ENCODE results near the gene ADAM12.

ADAM12 gene

GRCh38 chr10:126161691-126162090 lies 226.6 kb downstream of the ADAM12 start:
- Histone ChIP-seq H2BK12ac (ENCODE audit: low read length) (no peak overlapping the region), H3K18ac (ENCODE audit: low read length) (no peak overlapping the region)

GRCh38 chr10:126160971-126161630 lies 227.2 kb downstream of the ADAM12 start:
- Histone ChIP-seq H2AK5ac (ENCODE audit: low read length) (no peak overlapping the region), H2BK12ac (ENCODE audit: low read length) (no peak overlapping the region), H2BK5ac (ENCODE audit: low read depth, low read length, poor library complexity) (no peak overlapping the region), H3K27ac (ENCODE audit: low read depth, low read length) (no peak overlapping the region), H3K27me3 (ENCODE audit: insufficient read depth, low read length) (no peaks in the 10 kb centered on the region), H3K4me1 (ENCODE audit: control insufficient read depth in 1 of 2, insufficient read depth in 2 of 2, low read length in 2 of 2) (no peaks in the 10 kb centered on the region), H3K23ac (ENCODE audit: low read length) (no peak overlapping the region), H3K4me2 (ENCODE audit: low read length) (no peak overlapping the region), H3K4ac (ENCODE audit: low read depth, low read length) (no peak overlapping the region), H4K8ac (ENCODE audit: low read depth, low read length) (no peak overlapping the region), H2AFZ (ENCODE audit: insufficient read depth, low read length, poor library complexity) (no peak overlapping the region), H4K12ac (ENCODE audit: low read depth, low read length) (no peak overlapping the region), H3K4me3 (ENCODE audit: low read depth, low read length) (no peak overlapping the region), H3K79me1 (ENCODE audit: low read length) (no peaks in the 10 kb centered on the region), H3K9ac (ENCODE audit: low read length) (no peak overlapping the region), H3K18ac (ENCODE audit: low read length) (no peak overlapping the region), H4K91ac (ENCODE audit: low read depth, low read length) (no peak overlapping the region), H3K14ac (ENCODE audit: low read length) (no peak overlapping the region), H3K36me3 (ENCODE audit: control insufficient read depth in 1 of 2, insufficient read depth in 2 of 2, low read length in 2 of 2) (no peaks in the 10 kb centered on the region), H3K9me3 (ENCODE audit: insufficient read depth, low read depth, low read length) (peaks cover 2% of the 10 kb centered on the region), H2BK120ac (ENCODE audit: insufficient read depth, low read length, poor library complexity) (no peak overlapping the region), H3K79me2 (ENCODE audit: control insufficient read depth, insufficient read depth, low read length, poor library complexity) (no peaks in the 10 kb centered on the region)
- no peak for DNase-seq
- WGBS (ENCODE audit: extremely low coverage, insufficient coverage, insufficient read length), result no CpG with 5 or more reads among the region's 10 CpGs

More at GRCh38 chr10:126161691-126162090, 226.6 kb downstream of the ADAM12 start:
- Histone ChIP-seq H3K4me3 (ENCODE audit: low read depth, low read length) (no peak overlapping the region), H3K4me2 (ENCODE audit: low read length) (no peak overlapping the region), H3K36me3 (ENCODE audit: control insufficient read depth in 1 of 2, insufficient read depth in 2 of 2, low read length in 2 of 2) (no peaks in the 10 kb centered on the region), H3K9me3 (ENCODE audit: insufficient read depth, low read depth, low read length) (peaks cover 2% of the 10 kb centered on the region), H4K12ac (ENCODE audit: low read depth, low read length) (no peak overlapping the region), H3K4ac (ENCODE audit: low read depth, low read length) (no peak overlapping the region), H3K23ac (ENCODE audit: low read length) (no peak overlapping the region), H2AK5ac (ENCODE audit: low read length) (no peak overlapping the region), H3K27ac (ENCODE audit: low read depth, low read length) (no peak overlapping the region), H3K79me1 (ENCODE audit: low read length) (no peaks in the 10 kb centered on the region), H3K79me2 (ENCODE audit: control insufficient read depth, insufficient read depth, low read length, poor library complexity) (no peaks in the 10 kb centered on the region), H4K91ac (ENCODE audit: low read depth, low read length) (no peak overlapping the region), H3K27me3 (ENCODE audit: insufficient read depth, low read length) (no peaks in the 10 kb centered on the region), H2BK120ac (ENCODE audit: insufficient read depth, low read length, poor library complexity) (no peak overlapping the region), H2BK5ac (ENCODE audit: low read depth, low read length, poor library complexity) (no peak overlapping the region), H4K8ac (ENCODE audit: low read depth, low read length) (no peak overlapping the region), H3K4me1 (ENCODE audit: control insufficient read depth in 1 of 2, insufficient read depth in 2 of 2, low read length in 2 of 2) (no peaks in the 10 kb centered on the region), H3K9ac (ENCODE audit: low read length) (no peak overlapping the region), H2AFZ (ENCODE audit: insufficient read depth, low read length, poor library complexity) (no peak overlapping the region), H3K14ac (ENCODE audit: low read length) (no peak overlapping the region)
- no peak for DNase-seq
- no CpG with 5 or more reads among the region's 5 CpGs for WGBS (ENCODE audit: extremely low coverage, insufficient coverage, insufficient read length)

GRCh38 chr10:126160571-126160970 lies 227.7 kb downstream of the ADAM12 start:
- H3K14ac ChIP-seq (ENCODE audit: low read length), result no peak overlapping the region
- H3K79me2 ChIP-seq (ENCODE audit: control insufficient read depth, insufficient read depth, low read length, poor library complexity), result no peaks in the 10 kb centered on the region
- no peak for DNase-seq
- no peaks in the 10 kb centered on the region for H3K36me3 ChIP-seq (ENCODE audit: control insufficient read depth in 1 of 2, insufficient read depth in 2 of 2, low read length in 2 of 2)
- no peak overlapping the region for H3K18ac ChIP-seq (ENCODE audit: low read length)
- H2AK5ac ChIP-seq (ENCODE audit: low read length), result no peak overlapping the region
- H3K79me1 ChIP-seq (ENCODE audit: low read length), result no peaks in the 10 kb centered on the region
- no peak overlapping the region for H4K91ac ChIP-seq (ENCODE audit: low read depth, low read length)
- peaks cover 2% of the 10 kb centered on the region for H3K9me3 ChIP-seq (ENCODE audit: insufficient read depth, low read depth, low read length)
- H2BK5ac ChIP-seq (ENCODE audit: low read depth, low read length, poor library complexity), result no peak overlapping the region
- WGBS (ENCODE audit: extremely low coverage, insufficient coverage, insufficient read length), result no CpG with 5 or more reads among the region's 5 CpGs
- no peak overlapping the region for H3K23ac ChIP-seq (ENCODE audit: low read length)
- H2BK12ac ChIP-seq (ENCODE audit: low read length), result no peak overlapping the region
- no peak overlapping the region for H3K4me2 ChIP-seq (ENCODE audit: low read length)
- no peak overlapping the region for H3K9ac ChIP-seq (ENCODE audit: low read length)
- H3K4ac ChIP-seq (ENCODE audit: low read depth, low read length), result no peak overlapping the region
- no peak overlapping the region for H3K4me3 ChIP-seq (ENCODE audit: low read depth, low read length)
- no peak overlapping the region for H2AFZ ChIP-seq (ENCODE audit: insufficient read depth, low read length, poor library complexity)
- H3K4me1 ChIP-seq (ENCODE audit: control insufficient read depth in 1 of 2, insufficient read depth in 2 of 2, low read length in 2 of 2), result no peaks in the 10 kb centered on the region
- H2BK120ac ChIP-seq (ENCODE audit: insufficient read depth, low read length, poor library complexity), result no peak overlapping the region
- H3K27me3 ChIP-seq (ENCODE audit: insufficient read depth, low read length), result no peaks in the 10 kb centered on the region
- H4K8ac ChIP-seq (ENCODE audit: low read depth, low read length), result no peak overlapping the region
- H3K27ac ChIP-seq (ENCODE audit: low read depth, low read length), result no peak overlapping the region
- H4K12ac ChIP-seq (ENCODE audit: low read depth, low read length), result no peak overlapping the region

- H3K4ac ChIP-seq (ENCODE audit: low read depth, low read length), result no peak overlapping the region
- no peaks in the 10 kb centered on the region for H3K79me2 ChIP-seq (ENCODE audit: control insufficient read depth, insufficient read depth, low read length, poor library complexity)
- no peak overlapping the region for H2AK5ac ChIP-seq (ENCODE audit: low read length)
- no peak overlapping the region for H3K27ac ChIP-seq (ENCODE audit: low read depth, low read length)
- no peak overlapping the region for H4K12ac ChIP-seq (ENCODE audit: low read depth, low read length)
- H3K4me1 ChIP-seq (ENCODE audit: control insufficient read depth in 1 of 2, insufficient read depth in 2 of 2, low read length in 2 of 2), result no peaks in the 10 kb centered on the region
- H3K27me3 ChIP-seq (ENCODE audit: insufficient read depth, low read length), result no peaks in the 10 kb centered on the region
- no peak overlapping the region for H3K14ac ChIP-seq (ENCODE audit: low read length)
- H2BK12ac ChIP-seq (ENCODE audit: low read length), result no peak overlapping the region
- H3K79me1 ChIP-seq (ENCODE audit: low read length), result no peaks in the 10 kb centered on the region
- no peak overlapping the region for H3K4me2 ChIP-seq (ENCODE audit: low read length)
- WGBS (ENCODE audit: extremely low coverage, insufficient coverage, insufficient read length), result no CpG with 5 or more reads among the region's 20 CpGs
- H3K36me3 ChIP-seq (ENCODE audit: control insufficient read depth in 1 of 2, insufficient read depth in 2 of 2, low read length in 2 of 2), result no peaks in the 10 kb centered on the region
- H3K9me3 ChIP-seq (ENCODE audit: insufficient read depth, low read depth, low read length), result peaks cover 2% of the 10 kb centered on the region
- H2BK5ac ChIP-seq (ENCODE audit: low read depth, low read length, poor library complexity), result no peak overlapping the region
- no peak for DNase-seq
- H4K8ac ChIP-seq (ENCODE audit: low read depth, low read length), result no peak overlapping the region
- no peak overlapping the region for H3K4me3 ChIP-seq (ENCODE audit: low read depth, low read length)
- no peak overlapping the region for H4K91ac ChIP-seq (ENCODE audit: low read depth, low read length)
- H3K18ac ChIP-seq (ENCODE audit: low read length), result no peak overlapping the region
- H2AFZ ChIP-seq (ENCODE audit: insufficient read depth, low read length, poor library complexity), result no peak overlapping the region
- H3K23ac ChIP-seq (ENCODE audit: low read length), result no peak overlapping the region
- H2BK120ac ChIP-seq (ENCODE audit: insufficient read depth, low read length, poor library complexity), result no peak overlapping the region
- H3K9ac ChIP-seq (ENCODE audit: low read length), result no peak overlapping the region
These were observed 230.0 kb downstream of the ADAM12 start for GRCh38 chr10:126158133-126158892.

All from trophoblast cell (in vitro differentiated cells and primary cell).